Stimulated activated naive B cell treated with anti-CD40 and anti-IgM and Interleukin-4, amounts not matched to agents 10 μg/mL and 1 μg/mL and 100 μg/mL, for 72 hours (primary cell): Measurements from ENCODE around the gene GLRA1.
"Not testable (repeated sequence)": the region's sequence is repeated elsewhere in the genome, so short reads cannot be mapped to it uniquely, and the experiment has no call there.

Experiments
- ATAC-seq, 2 donors: fragments of 150-1000 bp; cut with Tn5 transposase; replicated peaks; 2 replicates each; pipeline ENCODE4 v1.10.0; 2021; ENCODE audit warnings: moderate library complexity in 1 of 2
- DNase-seq: peaks from one replicate; pipeline ENCODE4 v3.0.0; 2021
- H3K27ac Mint-ChIP-seq: one replicate; pipeline ENCODE4 v1.8.0; 2022; ENCODE audit warnings: mild to moderate bottlenecking, mixed read lengths
- H3K27me3 Mint-ChIP-seq, 2 donors: one replicate each; pipeline ENCODE4 v1.8.0; 2022; ENCODE audit warnings: mixed read lengths in 2 of 2
- H3K36me3 Mint-ChIP-seq, 2 donors: one replicate each; pipeline ENCODE4 v1.8.0; 2022; ENCODE audit warnings: mixed read lengths in 2 of 2, mild to moderate bottlenecking in 1 of 2
- H3K4me1 Mint-ChIP-seq, 2 donors: one replicate each; pipeline ENCODE4 v1.8.0; 2022; ENCODE audit warnings: mixed read lengths in 2 of 2, mild to moderate bottlenecking in 1 of 2
- H3K4me3 Mint-ChIP-seq, 2 donors: one replicate each; pipeline ENCODE4 v1.8.0; 2022; ENCODE audit warnings: mild to moderate bottlenecking in 2 of 2, mixed read lengths in 2 of 2, moderate library complexity in 1 of 2
- H3K9me3 Mint-ChIP-seq, 2 donors: one replicate each; pipeline ENCODE4 v1.8.0; 2022; ENCODE audit warnings: mixed read lengths in 2 of 2, mild to moderate bottlenecking in 1 of 2

GLRA1 gene

GRCh38 chr5:151904909-151905308, 19.7 kb downstream of the GLRA1 start:
- no peak for DNase-seq
- no peak for ATAC-seq
- no peak overlapping the region for H3K27ac Mint-ChIP-seq
- H3K4me1 Mint-ChIP-seq: peaks cover 9 to 10% of the 10 kb centered on the region in 2 donors
- H3K4me3 Mint-ChIP-seq: no peak overlapping the region
- no peaks in the 10 kb centered on the region for H3K9me3 Mint-ChIP-seq
- H3K27me3 Mint-ChIP-seq: peaks cover 4 to 10% of the 10 kb centered on the region in 2 donors
- H3K36me3 Mint-ChIP-seq: no peaks in the 10 kb centered on the region

- no peaks in the 10 kb centered on the region for H3K9me3 Mint-ChIP-seq
- H3K4me1 Mint-ChIP-seq: peaks cover 9 to 10% of the 10 kb centered on the region in 2 donors
- no peak for ATAC-seq
- H3K4me3 Mint-ChIP-seq: no peak overlapping the region
- no peak for DNase-seq
- H3K36me3 Mint-ChIP-seq: no peaks in the 10 kb centered on the region
- no peak overlapping the region for H3K27ac Mint-ChIP-seq
- H3K27me3 Mint-ChIP-seq: peaks cover 4 to 10% of the 10 kb centered on the region in 2 donors
Measured at GRCh38 chr5:151904127-151904526, 20.5 kb downstream of the GLRA1 start.

GRCh38 chr5:151903243-151903653, 21.4 kb downstream of the GLRA1 start:
- DNase-seq: peak; percentile 44
- peak; percentile 98 to 99 for ATAC-seq
- Mint-ChIP-seq H3K27me3 (peaks cover 10 to 19% of the 10 kb centered on the region in 2 donors), H3K9me3 (peaks cover 0 to 7% of the 10 kb centered on the region in 2 donors), H3K27ac (no peak overlapping the region), H3K36me3 (no peaks in the 10 kb centered on the region), H3K4me3 (peak overlapping the region; percentile 4 to 21), H3K4me1 (peaks cover 9 to 11% of the 10 kb centered on the region in 2 donors)

GRCh38 chr5:151902215-151902614, 22.4 kb downstream of the GLRA1 start:
- DNase-seq (no peak), ATAC-seq (no peak)
- peaks cover 9 to 12% of the 10 kb centered on the region in 2 donors for H3K4me1 Mint-ChIP-seq
- peaks cover 10 to 26% of the 10 kb centered on the region in 2 donors for H3K27me3 Mint-ChIP-seq
- H3K9me3 Mint-ChIP-seq: peaks cover 0 to 8% of the 10 kb centered on the region in 2 donors
- H3K27ac Mint-ChIP-seq: no peak overlapping the region
- no peak overlapping the region for H3K4me3 Mint-ChIP-seq
- no peaks in the 10 kb centered on the region for H3K36me3 Mint-ChIP-seq

- peaks cover 9 to 12% of the 10 kb centered on the region in 2 donors for H3K4me1 Mint-ChIP-seq
- no peak overlapping the region for H3K27ac Mint-ChIP-seq
- H3K4me3 Mint-ChIP-seq: no peak overlapping the region
- no peak for ATAC-seq
- no peaks in the 10 kb centered on the region for H3K36me3 Mint-ChIP-seq
- DNase-seq: no peak
- H3K9me3 Mint-ChIP-seq: peaks cover 0 to 8% of the 10 kb centered on the region in 2 donors
- H3K27me3 Mint-ChIP-seq: peaks cover 10 to 26% of the 10 kb centered on the region in 2 donors
Measured at GRCh38 chr5:151901611-151902010, 23.0 kb downstream of the GLRA1 start.

- Mint-ChIP-seq H3K27ac (no peak overlapping the region), H3K4me3 (no peak overlapping the region), H3K27me3 (peaks cover 10 to 26% of the 10 kb centered on the region in 2 donors), H3K4me1 (peaks cover 9 to 12% of the 10 kb centered on the region in 2 donors), H3K9me3 (peaks cover 0 to 8% of the 10 kb centered on the region in 2 donors), H3K36me3 (no peaks in the 10 kb centered on the region)
- DNase-seq (no peak), ATAC-seq (no peak)
Measured at GRCh38 chr5:151900891-151901290, 23.8 kb downstream of the GLRA1 start.

GRCh38 chr5:151899399-151899798, 25.3 kb downstream of the GLRA1 start:
- Mint-ChIP-seq H3K4me1 (peaks cover 9 to 10% of the 10 kb centered on the region in 2 donors), H3K4me3 (no peak overlapping the region), H3K9me3 (peaks cover 0 to 8% of the 10 kb centered on the region in 2 donors), H3K36me3 (no peaks in the 10 kb centered on the region), H3K27ac (no peak overlapping the region), H3K27me3 (peaks cover 10 to 26% of the 10 kb centered on the region in 2 donors)
- no peak for ATAC-seq
- no peak for DNase-seq

GRCh38 chr5:151897896-151898295, 26.8 kb downstream of the GLRA1 start:
- no peak overlapping the region for H3K4me3 Mint-ChIP-seq
- peaks cover 0 to 6% of the 10 kb centered on the region in 2 donors for H3K4me1 Mint-ChIP-seq
- no peak overlapping the region for H3K27ac Mint-ChIP-seq
- H3K9me3 Mint-ChIP-seq: peaks cover 0 to 8% of the 10 kb centered on the region in 2 donors
- ATAC-seq (peak in 1 of 2 donors; percentile 21), DNase-seq (no peak)
- no peaks in the 10 kb centered on the region for H3K36me3 Mint-ChIP-seq
- H3K27me3 Mint-ChIP-seq: peaks cover 10 to 26% of the 10 kb centered on the region in 2 donors

GRCh38 chr5:151897020-151897552, 27.6 kb downstream of the GLRA1 start:
- Mint-ChIP-seq H3K27me3 (peaks cover 10 to 23% of the 10 kb centered on the region in 2 donors), H3K36me3 (no peaks in the 10 kb centered on the region), H3K9me3 (peaks cover 0 to 8% of the 10 kb centered on the region in 2 donors), H3K4me1 (peaks cover 0 to 4% of the 10 kb centered on the region in 2 donors), H3K27ac (no peak overlapping the region), H3K4me3 (no peak overlapping the region)
- ATAC-seq: no peak
- no peak for DNase-seq

GRCh38 chr5:151896031-151896691, 28.5 kb downstream of the GLRA1 start:
- Mint-ChIP-seq H3K27ac (no peak overlapping the region), H3K27me3 (peaks cover 10 to 22% of the 10 kb centered on the region in 2 donors), H3K36me3 (no peaks in the 10 kb centered on the region)

GRCh38 chr5:151895660-151896030, 29.0 kb downstream of the GLRA1 start:
- peaks cover 0 to 8% of the 10 kb centered on the region in 2 donors for H3K9me3 Mint-ChIP-seq
- no peak for DNase-seq
- H3K27ac Mint-ChIP-seq: no peak overlapping the region
- H3K4me3 Mint-ChIP-seq: no peak overlapping the region
- ATAC-seq: no peak
- H3K27me3 Mint-ChIP-seq: peaks cover 10 to 20% of the 10 kb centered on the region in 2 donors
- H3K4me1 Mint-ChIP-seq: peaks cover 0 to 2% of the 10 kb centered on the region in 2 donors
- no peaks in the 10 kb centered on the region for H3K36me3 Mint-ChIP-seq

More at GRCh38 chr5:151896031-151896691, 28.5 kb downstream of the GLRA1 start:
- H3K4me3 Mint-ChIP-seq: no peak overlapping the region
- H3K4me1 Mint-ChIP-seq: peaks cover 0 to 2% of the 10 kb centered on the region in 2 donors
- no peak for ATAC-seq
- H3K9me3 Mint-ChIP-seq: peaks cover 0 to 8% of the 10 kb centered on the region in 2 donors
- DNase-seq: no peak

GRCh38 chr5:151893485-151893884, 31.2 kb downstream of the GLRA1 start:
- H3K27me3 Mint-ChIP-seq, ATAC-seq, H3K4me3 Mint-ChIP-seq, H3K9me3 Mint-ChIP-seq, H3K36me3 Mint-ChIP-seq, DNase-seq, H3K4me1 Mint-ChIP-seq, H3K27ac Mint-ChIP-seq: not testable (repeated sequence)

GRCh38 chr5:151892393-151892792, 32.3 kb downstream of the GLRA1 start:
- H3K4me3 Mint-ChIP-seq: no peak overlapping the region
- no peaks in the 10 kb centered on the region for H3K27me3 Mint-ChIP-seq
- no peaks in the 10 kb centered on the region for H3K4me1 Mint-ChIP-seq
- ATAC-seq: no peak
- H3K9me3 Mint-ChIP-seq: no peaks in the 10 kb centered on the region
- H3K36me3 Mint-ChIP-seq: no peaks in the 10 kb centered on the region
- H3K27ac Mint-ChIP-seq: no peak overlapping the region
- no peak for DNase-seq

- no peak overlapping the region for H3K27ac Mint-ChIP-seq
- no peak for ATAC-seq
Measured at GRCh38 chr5:151890299-151890698, 34.4 kb downstream of the GLRA1 start.

GRCh38 chr5:151889614-151890013, 35.0 kb downstream of the GLRA1 start:
- Mint-ChIP-seq H3K4me3 (no peak overlapping the region), H3K9me3 (no peaks in the 10 kb centered on the region), H3K4me1 (no peaks in the 10 kb centered on the region), H3K36me3 (no peaks in the 10 kb centered on the region), H3K27me3 (no peaks in the 10 kb centered on the region), H3K27ac (no peak overlapping the region)
- DNase-seq (no peak), ATAC-seq (no peak)

More at GRCh38 chr5:151890299-151890698, 34.4 kb downstream of the GLRA1 start:
- no peak for DNase-seq
- Mint-ChIP-seq H3K4me3 (no peak overlapping the region), H3K36me3 (no peaks in the 10 kb centered on the region), H3K4me1 (no peaks in the 10 kb centered on the region), H3K27me3 (no peaks in the 10 kb centered on the region), H3K9me3 (no peaks in the 10 kb centered on the region)
